ENCODE data around the gene RGS3.

Gene RGS3

DNA sequence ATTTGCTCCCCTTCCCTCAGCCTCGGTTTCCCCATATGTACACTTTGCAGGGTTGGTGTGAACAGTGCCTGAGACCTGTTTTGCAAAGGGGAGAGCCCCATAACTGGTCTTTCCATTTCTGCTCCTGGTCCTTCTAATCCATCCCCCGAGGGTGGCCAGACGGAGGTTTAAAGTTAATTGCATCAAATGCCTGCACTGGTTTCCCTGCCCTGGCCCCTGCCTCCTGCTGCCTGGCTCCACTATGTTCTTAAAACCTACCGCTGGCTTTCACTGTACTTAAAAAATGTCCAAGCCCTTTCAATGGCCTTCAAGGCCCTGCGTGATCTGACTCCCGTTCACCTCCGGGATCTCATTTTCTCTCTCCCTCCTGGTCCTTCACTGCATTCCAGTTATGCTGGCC lies 183.0 kb downstream of the RGS3 start:
- Histone ChIP-seq H3K4ac (ENCODE audit: low read depth, low read length) (no peak overlapping the region), H3K23ac (ENCODE audit: low read length) (no peak overlapping the region), H3K4me2 (ENCODE audit: low read length) (no peak overlapping the region), H3K79me2 (ENCODE audit: control insufficient read depth, insufficient read depth, low read length) (no peaks in the 10 kb centered on the region), H2BK15ac (replicated peaks; ENCODE audit: low read depth) (no peak overlapping the region), H4K5ac (ENCODE audit: low read length) (no peak overlapping the region), H2BK5ac (ENCODE audit: low read length) (no peak overlapping the region), H3K4me3 (ENCODE audit: low read length) (no peak overlapping the region), H3K36me3 (ENCODE audit: control insufficient read depth, insufficient read depth, low read length) (no peaks in the 10 kb centered on the region), H2AK5ac (ENCODE audit: low read length) (no peak overlapping the region), H3K27ac (ENCODE audit: low read depth, low read length) (no peak overlapping the region), H3K79me1 (ENCODE audit: low read length) (no peaks in the 10 kb centered on the region), H3K27me3 (ENCODE audit: insufficient read depth, low read length, poor library complexity) (no peaks in the 10 kb centered on the region), H3K9ac (ENCODE audit: low read length) (no peak overlapping the region), H4K8ac (ENCODE audit: low read depth, low read length) (no peak overlapping the region), H2BK120ac (ENCODE audit: low read depth, low read length) (no peak overlapping the region), H3K56ac (ENCODE audit: low read length) (no peak overlapping the region), H3K4me1 (ENCODE audit: control insufficient read depth, low read depth, low read length) (no peaks in the 10 kb centered on the region), H3K18ac (ENCODE audit: low read length) (no peak overlapping the region)
- no CpG with 5 or more reads among the region's 7 CpGs for WGBS (ENCODE audit: extremely low coverage, insufficient coverage, low lambda C conversion rate)
- no peak for DNase-seq
